Endothelial cell of umbilical vein (primary cell): ENCODE data around the gene ATG7. TPM values are rescaled to one million over a fixed set of nuclear protein-coding genes. Genes with fewer than 3 reads are reported as not detected.

Source experiments
- BruUV-seq: library from RNA; stranded (reverse); fragments of 400-500 nt; replicated peaks from 2 replicates; lab custom pipeline; 2021; lab: Mats Ljungman, UMichigan
- CTCF ChIA-PET: fragments of 300-600, 350-600 bp; sonication (Branson Sonifier 250); formaldehyde crosslinking; loops from one replicate; lab custom pipeline; 2021; ENCODE audit warnings: antibody characterized with exemption, inconsistent platforms; lab: Charles Lee
- POLR2A ChIA-PET: fragments of 300-600, 350-600 bp; sonication (Branson Sonifier 250); formaldehyde crosslinking; loops from one replicate; lab custom pipeline; 2021; ENCODE audit warnings: antibody characterized with exemption, inconsistent platforms; lab: Charles Lee
- DNase-seq: peaks from one replicate; pipeline ENCODE4 v3.0.0-alpha.2; 2011; ENCODE audit warnings: low read depth, low spot score
- FAIRE-seq: peaks from 2 replicates; lab custom pipeline; 2011; peaks lifted over from hg19 to GRCh38; lab: Jason Lieb, UNC
- H2AFZ ChIP-seq: 2 replicates; pipeline ENCODE4 v1.6.0; 2012; ENCODE audit warnings: low read depth, low read length, control low read depth, inconsistent platforms
- H3K27ac ChIP-seq: 2 replicates; pipeline ENCODE4 v1.5.1; 2011; ENCODE audit warnings: low read depth, mild to moderate bottlenecking, control low read depth, low read length, moderate library complexity; ENCODE audit not compliant: insufficient read depth
- H3K27me3 ChIP-seq, 2 experiments: 2 replicates each; pipeline versions ENCODE4 v1.6.0 to v1.6.1; 2011; ENCODE audit warnings: low read length in 2 of 2, mixed read lengths in 1 of 2; ENCODE audit not compliant: control insufficient read depth in 2 of 2, insufficient read depth in 2 of 2
- H3K36me3 ChIP-seq, 2 experiments: 2 replicates in 1 of 2; 3 replicates in 1 of 2; pipeline ENCODE4 v1.5.1; 2011; ENCODE audit warnings: low read length in 2 of 2, mild to moderate bottlenecking in 1 of 2, moderate library complexity in 1 of 2; ENCODE audit not compliant: control insufficient read depth in 2 of 2, insufficient read depth in 2 of 2; ENCODE audit errors: extremely low read depth in 1 of 2
- H3K4me1 ChIP-seq: 3 replicates; pipeline ENCODE4 v1.5.1; 2011; ENCODE audit warnings: mild to moderate bottlenecking, low read length; ENCODE audit not compliant: control insufficient read depth, insufficient read depth; ENCODE audit errors: extremely low read depth
- H3K4me2 ChIP-seq: 2 replicates; pipeline ENCODE4 v1.6.1; 2011; ENCODE audit warnings: low read length, control low read depth, mixed read lengths; ENCODE audit not compliant: insufficient read depth
- H3K4me3 ChIP-seq, 3 experiments: fragments of 200-600 bp in 1 of 3; sonication (generic), shearing (Covaris generic) in 1 of 3; replicated peaks in 1 of 3; 2 replicates each; pipeline ENCODE4 v1.5.1; 2011 to 2016; ENCODE audit warnings: control low read depth in 3 of 3, low read length in 3 of 3, mild to moderate bottlenecking in 2 of 3, inconsistent platforms in 1 of 3, low read depth in 1 of 3, moderate library complexity in 1 of 3; ENCODE audit not compliant: insufficient read depth in 1 of 3
- H3K79me2 ChIP-seq: 2 replicates; pipeline ENCODE4 v1.6.0; 2012; ENCODE audit warnings: low read length, inconsistent platforms; ENCODE audit not compliant: control insufficient read depth, insufficient read depth
- H3K9ac ChIP-seq: replicated peaks from 2 replicates; pipeline ENCODE3; 2011; ENCODE audit warnings: low read length, control low read depth; ENCODE audit not compliant: insufficient read depth; ENCODE audit errors: extremely low read depth
- H3K9me1 ChIP-seq: replicated peaks from 3 replicates; pipeline ENCODE4 v1.6.0; 2011; ENCODE audit warnings: mild to moderate bottlenecking, low read length; ENCODE audit not compliant: control insufficient read depth, insufficient read depth; ENCODE audit errors: extremely low read depth
- H3K9me3 ChIP-seq: replicated peaks from 2 replicates; pipeline ENCODE4 v1.5.1; 2012; ENCODE audit warnings: low read length, inconsistent platforms; ENCODE audit not compliant: control insufficient read depth, insufficient read depth
- H4K20me1 ChIP-seq: replicated peaks from 2 replicates; pipeline ENCODE3; 2011; ENCODE audit warnings: mild to moderate bottlenecking, low read length; ENCODE audit not compliant: control insufficient read depth, insufficient read depth; ENCODE audit errors: extremely low read depth
- POLR2AphosphoS5 ChIP-seq: IDR thresholded peaks from 2 replicates; pipeline ENCODE4 v1.6.1; 2012; ENCODE audit warnings: low read depth, mild to moderate bottlenecking, control low read depth, low read length, moderate library complexity; ENCODE audit not compliant: insufficient read depth
- dilution Hi-C: fragments of 300-500 bp; cut with MboI; formaldehyde crosslinking; loops from one replicate; pipeline ENCODE4 v1.15.0; 2019; ENCODE audit warnings: low sequenced_read_pairs; ENCODE audit not compliant: extremely low pct_ligation_motif_present
- intact Hi-C: fragments of 100-400 bp; cut with micrococcal nuclease; formaldehyde crosslinking; loops from one replicate; pipeline ENCODE4 v1.10.0; 2022
- polyA plus RNA-seq, 4 experiments: library from polyadenylated mRNA; depleted of rRNA in 3 of 4; stranded (reverse) in 3 of 4; unstranded in 1 of 4; fragments of >200 nt; gene quantifications; 2 replicates each; pipeline versions ENCODE4 v1.2.1 to v1.2.3, GENCODE V29; 2011 to 2012; ENCODE audit warnings: missing spikeins in 1 of 4
- total RNA-seq: library from RNA; stranded (reverse); gene quantifications from 2 replicates; pipeline ENCODE4 v1.2.3, GENCODE V29; 2021
- TF ChIP-seq, protein P1 (sequence below), 2 donors: IDR thresholded peaks; 1 replicate in 1 of 2; 2 replicates in 1 of 2; pipeline ENCODE4 v1.5.1; 2011; ENCODE audit warnings: low read length in 2 of 2, mild to moderate bottlenecking in 2 of 2, moderate library complexity in 2 of 2, control low read depth in 1 of 2, inconsistent platforms in 1 of 2, low read depth in 1 of 2; ENCODE audit not compliant: insufficient read depth in 1 of 2; ENCODE audit errors: extremely low read depth in 1 of 2

ATG7 gene
- total and polyA plus RNA-seq, 2 donors (not counting 3 experiments of a cell fraction or from before 2014, with no cell fraction given) = 30.8 to 48.3 TPM

- DNase-seq (peak; percentile 90), FAIRE-seq (peak; percentile 63)
- BruUV-seq = TSS peak; percentile 40
- H3K9me3 ChIP-seq = no peaks in the 10 kb centered on the region
- ChIA-PET CTCF (interaction anchor here (0.6 to 6.5 kb wide), 71 partner anchors 10 to 796 kb away, joined by 3 to 189 read pairs (median 5); partner anchors contain the start of genes TAMM41 and VGLL4), POLR2A (interaction anchor here (0.6 to 1.0 kb wide), 5 partner anchors 136 to 448 kb away, joined by 3 to 5 read pairs (median 3); no protein-coding TSS in a partner anchor)
- peak overlapping the region; percentile 88 for H3K9ac ChIP-seq
- H2AFZ ChIP-seq = no peak overlapping the region
- peak overlapping the region; percentile 96 for H3K4me2 ChIP-seq
- no peaks in the 10 kb centered on the region for H3K27me3 ChIP-seq
- H3K36me3 ChIP-seq = no peaks in the 10 kb centered on the region
- H4K20me1 ChIP-seq = no peaks in the 10 kb centered on the region
- H3K27ac ChIP-seq = peak overlapping the region; percentile 98
- H3K4me3 ChIP-seq = peak overlapping the region in 2 of 3 experiments; percentile 24 to 43
- H3K9me1 ChIP-seq = no peaks in the 10 kb centered on the region
- TF ChIP-seq, protein P1, sequence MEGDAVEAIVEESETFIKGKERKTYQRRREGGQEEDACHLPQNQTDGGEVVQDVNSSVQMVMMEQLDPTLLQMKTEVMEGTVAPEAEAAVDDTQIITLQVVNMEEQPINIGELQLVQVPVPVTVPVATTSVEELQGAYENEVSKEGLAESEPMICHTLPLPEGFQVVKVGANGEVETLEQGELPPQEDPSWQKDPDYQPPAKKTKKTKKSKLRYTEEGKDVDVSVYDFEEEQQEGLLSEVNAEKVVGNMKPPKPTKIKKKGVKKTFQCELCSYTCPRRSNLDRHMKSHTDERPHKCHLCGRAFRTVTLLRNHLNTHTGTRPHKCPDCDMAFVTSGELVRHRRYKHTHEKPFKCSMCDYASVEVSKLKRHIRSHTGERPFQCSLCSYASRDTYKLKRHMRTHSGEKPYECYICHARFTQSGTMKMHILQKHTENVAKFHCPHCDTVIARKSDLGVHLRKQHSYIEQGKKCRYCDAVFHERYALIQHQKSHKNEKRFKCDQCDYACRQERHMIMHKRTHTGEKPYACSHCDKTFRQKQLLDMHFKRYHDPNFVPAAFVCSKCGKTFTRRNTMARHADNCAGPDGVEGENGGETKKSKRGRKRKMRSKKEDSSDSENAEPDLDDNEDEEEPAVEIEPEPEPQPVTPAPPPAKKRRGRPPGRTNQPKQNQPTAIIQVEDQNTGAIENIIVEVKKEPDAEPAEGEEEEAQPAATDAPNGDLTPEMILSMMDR (IDR thresholded peaks at IDR 0.05; ENCODE audit: extremely low read depth in 1 of 2, insufficient read depth in 1 of 2, low read depth in 1 of 2, low read length in 2 of 2) = peak; percentile 28 to 43
- no peak for TF ChIP-seq POLR2AphosphoS5
- intact Hi-C loops = loop anchor here (1.0 to 5.0 kb wide), 16 partner anchors 99 to 1098 kb away; partner anchors contain the start of gene VGLL4
- H3K79me2 ChIP-seq = no peaks in the 10 kb centered on the region
- H3K4me1 ChIP-seq = peaks cover 21% of the 10 kb centered on the region
- dilution Hi-C loops = no loop called here
Observed at GRCh38 chr3:11379238-11379823, 107.1 kb downstream of the ATG7 start.
